Keratinocyte (primary cell): ENCODE results near the gene RAF1. TPM values are rescaled to one million over a fixed set of nuclear protein-coding genes. Genes with fewer than 3 reads are reported as not detected.

Experiments
- DNase-seq: peaks from one replicate; pipeline ENCODE4 v3.0.0-alpha.2; 2011; ENCODE audit warnings: low read depth, missing footprints, low spot score
- FAIRE-seq: peaks from 2 replicates; lab custom pipeline; 2011; peaks lifted over from hg19 to GRCh38; lab: Jason Lieb, UNC
- H2AFZ ChIP-seq: 2 replicates; pipeline ENCODE4 v1.6.0; 2012; ENCODE audit warnings: low read length, control low read depth, inconsistent platforms; ENCODE audit not compliant: control insufficient read depth
- H3K27ac ChIP-seq: 2 replicates; pipeline ENCODE4 v1.5.1; 2011; ENCODE audit warnings: low read length; ENCODE audit not compliant: control insufficient read depth, insufficient read depth
- H3K27me3 ChIP-seq: 3 replicates; pipeline ENCODE4 v1.6.0; 2011; ENCODE audit warnings: low read length; ENCODE audit not compliant: control insufficient read depth, insufficient read depth; ENCODE audit errors: extremely low read depth
- H3K36me3 ChIP-seq, 2 experiments: 2 replicates in 1 of 2; 3 replicates in 1 of 2; pipeline ENCODE4 v1.5.1; 2011; ENCODE audit warnings: low read length in 2 of 2, mild to moderate bottlenecking in 1 of 2; ENCODE audit not compliant: control insufficient read depth in 2 of 2, insufficient read depth in 2 of 2; ENCODE audit errors: extremely low read depth in 1 of 2
- H3K4me1 ChIP-seq: 3 replicates; pipeline ENCODE4 v1.5.1; 2011; ENCODE audit warnings: low read length; ENCODE audit not compliant: control insufficient read depth, insufficient read depth; ENCODE audit errors: extremely low read depth
- H3K4me2 ChIP-seq: 3 replicates; pipeline ENCODE4 v1.6.0; 2011; ENCODE audit warnings: low read depth, low read length; ENCODE audit not compliant: control insufficient read depth, insufficient read depth; ENCODE audit errors: extremely low read depth
- H3K4me3 ChIP-seq, 3 experiments: fragments of 200-600 bp in 1 of 3; sonication (generic) in 1 of 3; 2 replicates in 2 of 3; 3 replicates in 1 of 3; pipeline ENCODE4 v1.5.1; 2011 to 2016; ENCODE audit warnings: low read length in 3 of 3, mild to moderate bottlenecking in 3 of 3, control low read depth in 2 of 3, inconsistent platforms in 1 of 3, low read depth in 1 of 3, mixed read lengths in 1 of 3, mixed run types in 1 of 3, moderate library complexity in 1 of 3; ENCODE audit not compliant: control insufficient read depth in 2 of 3, insufficient read depth in 2 of 3; ENCODE audit errors: extremely low read depth in 1 of 3
- H3K79me2 ChIP-seq: 2 replicates; pipeline ENCODE4 v1.6.0; 2012; ENCODE audit warnings: low read length; ENCODE audit not compliant: control insufficient read depth, insufficient read depth
- H3K9ac ChIP-seq: 3 replicates; pipeline ENCODE4 v1.6.0; 2011; ENCODE audit warnings: low read length; ENCODE audit not compliant: control insufficient read depth, insufficient read depth; ENCODE audit errors: extremely low read depth
- H3K9me1 ChIP-seq: 3 replicates; pipeline ENCODE4 v1.6.0; 2011; ENCODE audit warnings: low read length; ENCODE audit not compliant: control insufficient read depth, insufficient read depth; ENCODE audit errors: extremely low read depth
- H3K9me3 ChIP-seq: 2 replicates; pipeline ENCODE4 v1.5.1; 2012; ENCODE audit warnings: low read depth, low read length; ENCODE audit not compliant: control insufficient read depth
- H4K20me1 ChIP-seq: 3 replicates; pipeline ENCODE4 v1.6.0; 2011; ENCODE audit warnings: low read length; ENCODE audit not compliant: control insufficient read depth, insufficient read depth; ENCODE audit errors: extremely low read depth
- EZH2 ChIP-seq: IDR thresholded peaks from one replicate; pipeline ENCODE4 v1.6.1; 2012; ENCODE audit warnings: inconsistent platforms, mild to moderate bottlenecking, low read length, moderate library complexity
- dilution Hi-C: fragments of 300-500 bp; cut with MboI; formaldehyde crosslinking; loops from one replicate; pipeline ENCODE4 v1.7.0; 2020; ENCODE audit warnings: low sequenced_read_pairs; ENCODE audit not compliant: extremely low pct_ligation_motif_present
- polyA plus RNA-seq, 5 experiments: library from polyadenylated mRNA; depleted of rRNA in 3 of 5; stranded (reverse) in 3 of 5; stranded (forward) in 1 of 5; unstranded in 1 of 5; fragments of >200 nt; gene quantifications; 1 replicate in 1 of 5; 2 replicates in 3 of 5; 3 replicates in 1 of 5; pipeline versions ENCODE4 v1.2.1 to v1.2.3, GENCODE V29; 2011 to 2012; ENCODE audit warnings: missing spikeins in 2 of 5, low read depth in 1 of 5, low replicate concordance in 1 of 5
- TF ChIP-seq, protein P1 (sequence below), 3 experiments: IDR thresholded peaks in 1 of 3; conservative IDR thresholded peaks in 1 of 3; optimal IDR thresholded peaks in 1 of 3; 2 replicates in 2 of 3; 3 replicates in 1 of 3; pipeline versions ENCODE3 to v1.5.1; 2011; ENCODE audit warnings: low read length in 3 of 3, mild to moderate bottlenecking in 3 of 3, moderate library complexity in 2 of 3, control low read depth in 1 of 3, inconsistent platforms in 1 of 3; ENCODE audit not compliant: insufficient read depth in 2 of 3; ENCODE audit errors: extremely low read depth in 1 of 3

The RAF1 gene
- polyA plus RNA-seq, 1 donor (not counting 4 experiments of a cell fraction or from before 2014, with no cell fraction given), result 80.1 TPM

DNA sequence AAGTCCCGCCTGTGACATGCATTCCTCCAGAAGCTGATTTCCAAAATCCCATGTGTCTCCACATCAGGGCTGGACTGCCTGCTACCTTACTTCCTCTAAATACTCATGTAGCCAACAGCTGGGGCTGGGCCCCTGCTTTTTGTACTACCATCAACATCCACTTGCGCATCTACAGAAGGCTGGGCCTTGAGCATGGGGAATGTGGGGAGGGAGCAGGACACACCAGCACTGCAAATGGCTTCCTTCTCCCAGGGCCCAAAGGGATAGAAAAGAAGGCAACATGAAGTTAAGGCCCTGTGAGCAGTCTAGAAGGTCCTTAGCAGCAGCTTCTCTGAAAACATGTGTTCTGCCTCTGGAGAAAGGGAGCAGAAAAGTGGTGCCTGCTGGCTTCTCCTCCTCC, 79.8 kb downstream of the RAF1 start:
- FAIRE-seq, result no peak
- peaks cover 12% of the 10 kb centered on the region for H3K4me1 ChIP-seq
- H3K4me3 ChIP-seq, result no peak overlapping the region
- no peak overlapping the region for H3K27ac ChIP-seq
- H4K20me1 ChIP-seq, result no peaks in the 10 kb centered on the region
- no peak for TF ChIP-seq EZH2
- TF ChIP-seq, protein P1, sequence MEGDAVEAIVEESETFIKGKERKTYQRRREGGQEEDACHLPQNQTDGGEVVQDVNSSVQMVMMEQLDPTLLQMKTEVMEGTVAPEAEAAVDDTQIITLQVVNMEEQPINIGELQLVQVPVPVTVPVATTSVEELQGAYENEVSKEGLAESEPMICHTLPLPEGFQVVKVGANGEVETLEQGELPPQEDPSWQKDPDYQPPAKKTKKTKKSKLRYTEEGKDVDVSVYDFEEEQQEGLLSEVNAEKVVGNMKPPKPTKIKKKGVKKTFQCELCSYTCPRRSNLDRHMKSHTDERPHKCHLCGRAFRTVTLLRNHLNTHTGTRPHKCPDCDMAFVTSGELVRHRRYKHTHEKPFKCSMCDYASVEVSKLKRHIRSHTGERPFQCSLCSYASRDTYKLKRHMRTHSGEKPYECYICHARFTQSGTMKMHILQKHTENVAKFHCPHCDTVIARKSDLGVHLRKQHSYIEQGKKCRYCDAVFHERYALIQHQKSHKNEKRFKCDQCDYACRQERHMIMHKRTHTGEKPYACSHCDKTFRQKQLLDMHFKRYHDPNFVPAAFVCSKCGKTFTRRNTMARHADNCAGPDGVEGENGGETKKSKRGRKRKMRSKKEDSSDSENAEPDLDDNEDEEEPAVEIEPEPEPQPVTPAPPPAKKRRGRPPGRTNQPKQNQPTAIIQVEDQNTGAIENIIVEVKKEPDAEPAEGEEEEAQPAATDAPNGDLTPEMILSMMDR (optimal IDR thresholded peaks at IDR 0.05 in 1 of 3, IDR thresholded peaks at IDR 0.05 in 1 of 3, conservative IDR thresholded peaks at IDR 0.05 in 1 of 3; ENCODE audit: extremely low read depth in 1 of 3, insufficient read depth in 2 of 3, low read length in 3 of 3), result no peak
- H3K79me2 ChIP-seq, result no peaks in the 10 kb centered on the region
- no peaks in the 10 kb centered on the region for H3K9me3 ChIP-seq
- dilution Hi-C loops, result no loop called here
- H2AFZ ChIP-seq, result no peak overlapping the region
- peaks cover 24 to 55% of the 10 kb centered on the region in 2 experiments for H3K36me3 ChIP-seq
- H3K9me1 ChIP-seq, result no peaks in the 10 kb centered on the region
- DNase-seq, result no peak
- H3K9ac ChIP-seq, result no peak overlapping the region
- H3K27me3 ChIP-seq, result no peaks in the 10 kb centered on the region
- H3K4me2 ChIP-seq, result no peak overlapping the region

GRCh38 chr3:12583280-12583679, 80.6 kb downstream of the RAF1 start:
- no peak overlapping the region for H3K9ac ChIP-seq
- H3K4me2 ChIP-seq, result no peak overlapping the region
- H4K20me1 ChIP-seq, result no peaks in the 10 kb centered on the region
- H3K27me3 ChIP-seq, result no peaks in the 10 kb centered on the region
- no peaks in the 10 kb centered on the region for H3K9me1 ChIP-seq
- peaks cover 26 to 54% of the 10 kb centered on the region in 2 experiments for H3K36me3 ChIP-seq
- TF ChIP-seq, protein P1 (optimal IDR thresholded peaks at IDR 0.05 in 1 of 3, IDR thresholded peaks at IDR 0.05 in 1 of 3, conservative IDR thresholded peaks at IDR 0.05 in 1 of 3; ENCODE audit: extremely low read depth in 1 of 3, insufficient read depth in 2 of 3, low read length in 3 of 3), result no peak
- TF ChIP-seq EZH2, result no peak
- peaks cover 11% of the 10 kb centered on the region for H3K4me1 ChIP-seq
- no peak overlapping the region for H3K27ac ChIP-seq
- no peak overlapping the region for H2AFZ ChIP-seq
- FAIRE-seq (no peak), DNase-seq (no peak)
- no peak overlapping the region for H3K4me3 ChIP-seq
- dilution Hi-C loops, result no loop called here
- no peaks in the 10 kb centered on the region for H3K79me2 ChIP-seq
- H3K9me3 ChIP-seq, result no peaks in the 10 kb centered on the region
